HG02973 (cell line): Measurements from ENCODE around the gene ADCY5.

Experiments
- ATAC-seq: cut with Tn5 transposase; IDR thresholded peaks from one replicate; pipeline ENCODE4 v1.9.1; 2021; ENCODE audit warnings: moderate library complexity; ENCODE audit not compliant: unreplicated experiment

Gene ADCY5

DNA sequence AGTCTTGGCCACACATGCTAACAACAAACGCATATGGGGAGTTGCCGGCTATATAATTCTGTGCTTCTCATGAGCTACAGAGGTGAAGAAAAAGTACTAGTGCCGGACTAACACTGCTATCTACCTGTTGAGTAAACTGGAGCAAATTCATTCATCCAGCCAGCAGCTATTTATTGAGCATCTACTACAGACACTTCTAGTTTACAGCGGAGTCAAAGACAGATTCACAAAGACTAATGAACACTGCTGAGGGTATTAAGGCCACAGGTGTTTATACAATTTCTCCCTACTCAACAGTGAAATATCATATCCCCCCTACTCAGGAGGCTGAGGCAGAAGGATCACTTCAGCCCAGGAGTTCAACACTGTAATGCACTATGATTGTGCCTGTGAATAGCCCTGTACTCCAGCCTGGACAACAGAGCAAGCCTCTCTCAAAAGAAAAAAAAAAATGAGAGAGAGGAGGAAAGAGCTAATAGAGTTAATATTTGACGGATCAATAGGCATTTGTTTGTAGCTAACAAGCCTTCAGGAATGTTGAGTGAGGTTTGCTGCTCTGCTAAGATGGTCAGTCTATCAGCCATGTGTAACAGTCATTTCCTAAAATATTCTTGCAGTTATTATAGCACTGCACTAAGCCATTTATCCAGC, 17.8 kb downstream of the ADCY5 start:
- no peak for ATAC-seq

DNA sequence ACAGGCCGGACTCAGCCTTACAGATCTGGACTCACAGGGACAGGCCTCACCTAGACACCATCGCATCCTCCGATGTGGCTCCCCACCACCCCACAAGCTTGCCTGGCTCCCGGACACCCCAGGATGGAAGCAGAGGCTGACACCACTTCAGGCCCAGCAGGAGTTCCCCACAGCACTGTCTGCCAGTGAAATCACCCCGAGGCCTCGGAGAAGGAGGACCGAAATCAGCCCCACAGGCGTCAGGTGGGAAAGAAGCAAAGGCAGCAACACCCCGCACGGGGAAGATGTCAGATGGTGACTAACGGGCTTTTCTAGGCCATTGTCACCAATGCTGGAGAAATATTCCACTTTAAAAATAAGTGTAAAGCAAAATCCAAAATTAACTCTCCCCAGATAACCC, 18.6 kb downstream of the ADCY5 start:
- no peak for ATAC-seq

DNA sequence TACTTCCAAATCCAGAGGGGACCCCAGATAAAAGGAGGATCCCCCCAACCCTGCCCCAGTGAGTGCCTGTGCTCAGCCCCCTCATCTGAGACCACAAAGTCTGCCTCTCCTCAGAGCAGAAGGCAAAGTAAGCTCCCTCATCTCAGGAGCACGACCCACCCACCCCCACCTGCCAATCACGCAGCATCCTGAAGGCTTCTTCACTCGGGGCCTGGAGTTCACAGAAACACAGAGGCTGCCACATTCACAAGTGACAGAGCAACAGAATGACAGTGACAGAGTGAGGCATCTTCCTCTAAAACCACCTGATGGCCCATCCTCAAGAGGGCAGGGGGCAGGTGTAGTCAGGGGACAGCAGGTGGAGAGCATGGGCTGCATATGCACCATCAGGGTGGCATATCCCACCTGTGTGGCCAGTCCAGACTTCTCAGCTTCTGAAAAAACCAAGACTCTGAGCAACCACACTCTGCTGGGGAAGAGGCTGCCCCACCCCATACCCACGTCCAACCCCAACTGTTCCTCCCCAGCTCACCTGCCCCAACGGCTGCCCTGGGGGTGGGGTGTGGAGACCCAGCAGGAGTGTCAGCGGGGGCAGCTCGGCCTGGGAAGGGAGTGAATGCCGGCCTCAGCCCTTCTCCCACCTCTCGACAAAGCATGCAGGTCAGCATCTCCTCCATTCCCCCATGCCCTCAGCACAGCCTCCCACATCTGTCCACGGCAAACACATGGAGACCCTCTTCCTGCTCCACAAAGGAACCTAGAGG, 19.3 kb downstream of the ADCY5 start:
- no peak for ATAC-seq

DNA sequence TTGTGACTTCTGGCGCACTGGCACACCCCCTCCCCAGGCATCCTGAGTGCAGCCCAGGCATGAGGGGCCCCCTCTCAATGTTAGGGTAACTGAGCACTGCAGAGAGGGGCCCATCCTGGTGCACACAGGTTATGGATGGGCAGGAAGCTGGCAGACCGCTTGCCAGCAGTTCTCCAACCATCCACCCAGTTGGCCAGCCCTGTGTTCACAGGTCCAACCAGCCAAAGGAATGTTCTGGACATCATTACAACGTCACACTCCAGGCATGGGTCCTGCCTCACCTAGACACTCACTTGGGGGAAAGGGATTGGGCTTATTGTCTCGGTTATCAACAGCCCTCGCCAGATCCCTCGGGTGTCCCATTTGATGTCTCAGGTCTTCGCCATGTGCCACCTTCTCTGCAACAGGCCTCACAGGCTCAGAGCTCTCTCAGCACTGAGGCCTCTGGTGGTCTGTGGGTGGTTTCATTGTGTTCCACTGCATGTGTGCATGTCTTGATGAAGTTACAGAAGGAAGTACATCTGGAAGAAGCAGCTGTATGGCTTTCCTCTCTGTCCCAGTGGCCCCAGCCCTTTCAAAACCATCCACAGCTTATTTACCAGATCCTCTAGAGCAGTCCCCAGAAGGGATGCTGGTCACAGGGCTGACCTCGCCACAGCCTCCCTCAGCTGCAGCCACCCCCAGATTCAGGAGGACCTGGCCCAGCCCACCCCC, 23.7 kb downstream of the ADCY5 start:
- no peak for ATAC-seq

DNA sequence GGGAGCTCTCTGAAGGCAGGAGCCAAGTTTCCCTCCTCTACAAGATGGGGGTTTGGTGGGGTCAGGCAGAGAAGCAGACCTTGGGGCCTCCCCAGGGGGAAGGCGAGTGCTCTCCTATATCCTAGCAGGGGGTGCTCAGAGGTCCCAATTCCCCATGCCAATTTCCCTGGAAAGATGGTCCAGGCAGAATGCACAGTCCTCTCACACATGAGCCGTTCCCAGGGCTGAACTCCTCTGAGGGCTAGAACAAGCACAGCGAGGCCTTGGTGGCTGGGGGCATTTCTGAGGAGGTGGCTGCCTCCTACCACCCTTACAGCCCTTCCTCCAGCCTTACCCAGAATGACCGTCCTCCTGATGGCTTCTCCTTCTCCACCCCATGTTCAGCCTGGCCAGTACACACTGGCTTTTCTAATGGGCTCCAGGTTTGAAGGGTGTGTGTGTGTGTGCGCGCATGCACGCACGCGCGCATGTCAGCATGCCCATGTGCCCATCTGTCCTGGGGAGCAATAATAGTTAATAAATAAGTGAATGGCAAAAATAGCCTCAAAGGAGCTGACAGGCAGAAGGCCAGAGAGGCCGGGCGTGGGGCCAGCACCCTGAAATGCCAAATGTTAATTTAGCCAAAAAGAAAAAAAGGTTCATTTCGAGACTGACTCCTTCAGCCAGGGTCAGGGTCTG, 24.4 kb downstream of the ADCY5 start:
- no peak for ATAC-seq

DNA sequence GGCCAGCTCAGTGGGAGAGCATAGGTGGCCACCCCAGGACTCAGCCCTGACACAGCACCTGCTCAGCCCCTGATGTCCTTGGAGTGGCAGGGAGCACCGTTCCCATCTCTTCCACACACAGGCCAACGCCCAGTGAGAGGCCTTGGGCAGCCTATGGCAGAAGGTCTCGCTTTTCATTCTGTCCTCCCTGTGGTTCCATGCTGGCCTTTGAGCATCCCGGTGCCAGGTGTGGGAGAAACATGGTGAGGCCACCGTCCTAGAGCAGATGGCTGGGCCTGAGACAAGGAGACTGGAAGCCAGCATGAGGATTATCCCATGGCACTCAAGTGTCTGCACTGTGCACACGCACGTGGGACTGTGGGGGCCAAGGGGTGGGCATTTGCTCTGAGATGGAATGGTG, 25.1 kb downstream of the ADCY5 start:
- no peak for ATAC-seq

DNA sequence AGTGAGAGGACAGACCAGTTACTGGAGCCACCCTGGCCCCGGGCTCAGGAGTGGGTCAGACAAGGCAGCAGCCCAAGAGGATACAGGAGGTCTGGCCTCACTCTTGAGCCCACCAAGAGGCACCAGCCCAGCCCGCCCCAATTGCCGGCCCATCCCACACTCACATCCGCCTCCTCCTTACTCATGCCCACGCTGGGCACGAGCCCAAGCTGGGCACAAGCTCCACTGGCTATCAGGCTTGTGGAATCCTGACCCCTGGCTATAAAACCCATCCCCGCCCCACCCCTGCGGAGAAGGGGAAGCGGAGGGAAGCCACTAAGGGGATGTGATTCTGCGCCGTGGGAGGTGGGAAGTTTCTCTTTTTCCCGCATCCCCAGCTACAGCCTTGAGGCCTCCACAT, 25.9 kb downstream of the ADCY5 start:
- ATAC-seq: no peak

DNA sequence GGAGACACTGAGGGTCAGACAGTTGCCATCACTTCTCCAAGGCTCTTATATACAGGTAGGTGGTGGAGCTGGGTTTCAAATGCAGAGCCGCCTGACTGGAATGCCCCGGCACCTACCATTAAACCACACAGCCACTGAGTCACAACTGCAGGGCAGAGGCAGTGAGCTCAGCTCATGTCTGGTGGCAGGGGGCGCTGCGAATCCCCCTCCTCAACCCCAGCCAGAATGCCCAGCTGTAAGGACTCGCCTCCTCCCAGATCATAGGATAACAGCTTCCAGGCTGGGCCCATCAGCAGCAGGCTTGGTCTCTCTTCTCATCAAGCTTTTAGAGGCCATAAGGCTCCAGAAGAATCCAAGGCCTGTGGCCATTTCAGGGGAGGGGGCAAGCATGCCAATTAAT, 26.4 kb downstream of the ADCY5 start:
- ATAC-seq: no peak

DNA sequence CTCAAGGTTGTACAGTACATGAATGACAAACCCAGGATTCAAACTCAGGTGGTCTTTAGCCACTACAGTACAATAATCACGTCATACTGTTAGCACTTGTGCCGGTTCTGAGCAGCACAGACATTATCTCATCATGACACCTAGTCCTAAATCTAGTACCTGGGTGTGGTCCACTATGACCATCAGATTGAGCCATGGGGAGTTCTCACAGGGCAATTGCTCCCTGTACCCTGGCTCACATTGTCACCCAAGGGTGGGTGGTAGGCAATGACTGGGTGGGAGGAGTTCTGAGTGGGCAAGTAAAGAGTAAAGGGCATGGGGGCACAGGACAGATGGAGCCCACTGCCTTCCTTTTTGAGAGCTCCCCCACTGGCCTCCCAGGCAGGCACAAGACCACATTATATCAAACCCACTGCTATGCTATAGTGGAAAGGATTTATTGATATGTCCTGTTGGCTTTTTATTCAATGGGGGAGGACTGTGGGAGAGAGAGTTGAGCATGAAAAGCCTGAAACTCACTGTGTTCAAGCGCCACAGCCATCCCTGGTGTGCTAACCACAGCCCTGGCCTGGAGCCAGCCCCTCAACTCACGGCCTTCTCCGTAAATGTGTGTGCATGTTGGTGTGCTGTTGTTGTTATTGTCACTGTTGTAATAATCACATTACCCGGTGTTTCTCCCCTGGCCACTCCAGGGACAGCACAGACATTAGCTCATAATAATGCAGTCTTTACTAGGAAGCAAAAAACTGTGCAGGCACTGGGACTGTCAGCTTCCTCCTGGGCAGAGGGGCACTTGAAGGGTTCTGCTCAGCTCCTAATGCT, 27.3 kb downstream of the ADCY5 start:
- no peak for ATAC-seq

DNA sequence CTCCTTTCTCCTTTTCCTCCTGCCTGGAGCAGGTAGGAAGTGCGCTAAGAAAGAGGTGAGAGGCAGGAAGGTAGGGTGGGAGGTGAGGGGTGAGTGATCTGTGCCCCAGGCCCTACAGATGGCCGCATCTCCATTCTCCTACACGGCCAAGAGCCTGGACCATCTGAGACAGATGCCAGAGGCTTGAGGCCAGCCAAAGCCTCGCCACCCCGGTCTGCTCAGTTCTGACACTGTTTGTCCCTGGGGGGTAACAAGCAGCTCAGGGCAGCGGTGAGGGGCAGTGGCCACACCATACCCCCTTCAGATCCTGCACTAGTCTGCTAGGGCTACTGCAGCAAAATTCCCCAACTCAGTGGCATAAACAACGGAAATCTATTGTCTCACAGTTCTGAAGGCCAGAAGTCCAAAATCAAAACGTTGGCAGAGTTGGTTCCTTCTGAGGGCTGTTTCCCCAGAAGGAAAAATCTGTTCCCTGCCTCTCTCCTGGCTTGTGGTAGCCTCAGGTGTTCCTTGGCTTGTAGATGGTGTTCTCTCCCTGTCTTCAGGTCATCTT, 28.4 kb downstream of the ADCY5 start:
- ATAC-seq: no peak

DNA sequence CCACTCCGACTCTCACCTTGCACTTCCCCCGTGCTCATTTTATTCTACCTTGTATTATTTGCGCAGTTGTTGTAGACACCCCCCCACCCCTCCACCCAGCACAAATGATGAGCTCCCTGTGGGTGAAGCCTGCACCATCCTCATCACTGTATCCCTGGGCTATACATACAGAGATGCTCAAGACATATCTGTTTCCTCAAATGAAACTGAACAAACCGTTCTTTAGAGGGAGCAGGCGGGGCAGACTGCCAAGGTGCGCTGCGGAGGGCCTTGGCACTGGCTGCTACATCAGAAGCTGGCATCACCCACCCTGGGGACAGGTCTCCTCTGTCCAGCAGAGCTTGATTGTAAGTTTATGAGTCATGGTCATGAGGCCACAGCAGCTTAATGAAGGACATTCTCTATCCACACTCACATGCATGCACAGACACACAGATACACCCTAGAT, 29.0 kb downstream of the ADCY5 start:
- ATAC-seq: no peak

DNA sequence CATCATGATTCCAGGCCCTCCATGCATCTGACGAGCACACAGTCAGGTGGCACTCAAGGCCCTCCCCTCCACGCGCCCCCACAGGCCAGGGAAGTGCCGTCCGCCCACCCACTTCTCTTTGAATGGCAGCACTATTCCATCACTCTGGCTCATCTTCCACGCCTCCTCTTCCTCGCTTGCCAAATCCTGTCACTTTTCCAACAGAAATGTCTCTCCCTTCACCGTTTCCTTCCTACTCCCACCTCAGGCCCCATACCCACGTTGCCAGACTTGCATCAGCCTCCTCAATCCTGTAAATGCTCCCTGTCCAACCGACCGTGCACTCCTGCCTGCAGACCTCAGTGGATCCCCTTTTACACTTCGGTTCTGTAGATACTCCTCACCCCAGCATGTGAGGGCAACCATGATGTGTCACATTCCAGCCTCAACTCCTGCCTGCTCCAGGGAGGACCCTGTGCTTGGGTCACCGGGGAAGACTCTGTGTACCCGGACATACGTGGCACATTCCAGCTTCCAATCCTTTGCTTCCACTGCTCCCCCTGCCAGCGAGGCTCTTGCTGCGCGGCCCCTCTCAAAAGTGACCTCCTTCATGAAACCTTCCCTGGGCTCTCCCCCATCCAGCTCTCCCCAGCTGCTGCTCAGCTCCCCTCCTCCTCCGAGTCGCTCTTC, 29.6 kb downstream of the ADCY5 start:
- no peak for ATAC-seq

DNA sequence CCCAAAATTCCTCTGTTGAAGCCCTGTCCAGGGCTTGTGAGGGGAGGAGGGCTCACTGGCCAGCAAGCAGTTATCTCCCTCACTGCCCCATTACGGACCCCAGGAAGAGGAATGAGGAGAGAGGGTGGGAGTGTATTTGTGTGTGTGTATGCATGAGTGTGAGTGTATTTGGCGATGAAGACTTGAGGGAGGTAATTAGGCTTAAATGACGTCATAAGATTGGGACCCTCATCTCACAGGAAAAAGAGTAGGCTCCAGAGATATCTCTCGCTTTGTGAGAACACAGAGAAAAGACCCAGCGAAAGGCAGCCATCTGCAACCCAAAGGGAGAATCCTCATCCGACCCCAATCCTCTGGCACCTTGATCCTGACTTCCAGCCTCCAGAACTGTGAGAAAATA, 32.2 kb downstream of the ADCY5 start:
- no peak for ATAC-seq

DNA sequence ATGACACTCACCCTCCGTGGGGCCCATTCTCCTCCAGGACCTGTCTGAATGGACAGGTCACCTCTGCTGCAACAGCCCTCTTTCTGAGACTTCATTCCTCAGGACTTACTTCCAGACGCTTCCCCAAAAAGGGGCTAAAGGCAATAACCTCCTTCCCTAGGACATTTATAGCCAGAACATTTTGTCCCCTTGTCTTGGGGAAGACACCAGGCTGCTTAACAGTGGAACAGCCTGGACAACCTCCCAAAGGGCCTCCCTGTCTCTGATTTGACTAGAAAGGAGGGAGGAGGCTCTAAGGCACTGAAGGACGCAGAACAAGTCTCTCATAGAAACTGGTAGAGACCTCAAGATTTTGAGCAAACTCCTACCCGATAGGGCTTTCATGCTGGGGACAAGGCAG, 32.7 kb downstream of the ADCY5 start:
- ATAC-seq: no peak

DNA sequence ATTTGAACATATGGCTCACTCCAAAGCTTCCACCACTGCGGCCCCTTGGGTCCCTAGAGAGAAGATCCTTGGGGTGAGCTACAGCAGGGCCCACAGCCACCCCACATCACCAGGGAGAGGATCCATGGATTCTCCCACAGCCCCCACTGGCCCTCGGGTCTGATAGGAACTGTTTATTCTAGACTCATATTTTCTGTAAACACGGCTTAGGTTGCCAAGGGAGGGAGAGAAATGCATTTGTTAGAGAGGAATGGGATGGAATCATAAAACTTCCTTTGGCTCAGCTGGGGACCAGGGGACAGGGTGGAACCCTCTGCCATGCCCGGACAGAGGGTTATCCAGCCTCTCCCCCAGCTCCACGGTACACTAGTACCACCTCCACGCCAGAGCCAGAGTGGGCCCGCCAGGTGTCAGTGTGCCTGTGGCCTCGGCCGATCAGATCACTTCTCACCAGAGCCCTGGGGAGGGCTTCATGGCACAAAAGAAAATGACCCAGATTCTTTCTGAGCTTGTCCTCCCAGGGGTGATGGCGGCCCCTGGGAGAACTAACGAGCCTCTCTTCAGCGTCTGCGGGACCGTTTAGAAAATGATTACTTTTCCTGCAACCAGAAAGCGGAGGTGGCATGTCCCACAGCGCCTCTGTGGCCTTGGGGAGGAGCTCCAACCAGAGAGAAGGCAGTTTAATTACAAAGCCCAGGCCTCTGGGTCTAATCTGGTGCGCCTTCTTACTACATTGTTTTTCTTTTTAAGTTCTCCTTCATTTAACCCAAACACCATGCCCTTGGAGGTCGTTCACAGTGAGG, 33.7 kb downstream of the ADCY5 start:
- ATAC-seq: no peak

DNA sequence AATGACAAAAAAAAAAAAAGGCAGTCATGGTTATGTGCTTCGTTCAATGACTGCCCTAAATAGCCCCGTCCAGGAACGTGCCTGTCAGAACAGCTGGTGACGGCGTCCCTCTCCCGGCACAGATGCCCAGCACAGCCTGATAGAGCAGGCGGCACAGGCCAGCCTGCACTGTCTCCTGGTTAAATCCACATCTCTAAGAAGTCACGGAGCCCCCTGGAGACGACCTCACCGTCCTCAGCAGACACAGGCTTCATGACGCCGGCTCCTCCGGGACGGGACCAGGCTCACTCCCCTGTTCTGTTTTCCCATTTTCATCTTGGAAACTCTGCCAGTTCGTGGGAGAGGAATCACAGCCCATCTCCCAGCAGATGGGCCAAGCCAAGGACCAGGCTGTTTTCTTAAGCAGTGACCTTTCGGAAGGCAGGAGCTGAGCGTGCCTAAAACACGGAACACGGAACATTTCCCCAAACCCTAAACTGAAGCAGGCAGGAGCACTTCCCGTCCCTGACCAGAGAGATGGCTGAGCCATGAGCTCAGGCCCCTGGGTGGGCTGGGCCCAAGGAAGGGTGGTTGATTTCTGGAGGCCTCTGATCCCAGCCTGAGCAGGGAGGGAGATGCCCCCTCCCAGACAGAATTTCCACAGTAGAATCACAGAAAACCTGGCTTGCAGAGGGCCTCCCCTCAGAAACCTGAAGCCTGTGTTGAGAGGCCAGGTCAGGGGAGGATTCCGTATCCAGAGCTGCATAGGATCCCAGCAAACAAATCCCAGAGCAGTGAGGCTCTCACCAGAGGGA, 35.9 kb downstream of the ADCY5 start:
- ATAC-seq: no peak

DNA sequence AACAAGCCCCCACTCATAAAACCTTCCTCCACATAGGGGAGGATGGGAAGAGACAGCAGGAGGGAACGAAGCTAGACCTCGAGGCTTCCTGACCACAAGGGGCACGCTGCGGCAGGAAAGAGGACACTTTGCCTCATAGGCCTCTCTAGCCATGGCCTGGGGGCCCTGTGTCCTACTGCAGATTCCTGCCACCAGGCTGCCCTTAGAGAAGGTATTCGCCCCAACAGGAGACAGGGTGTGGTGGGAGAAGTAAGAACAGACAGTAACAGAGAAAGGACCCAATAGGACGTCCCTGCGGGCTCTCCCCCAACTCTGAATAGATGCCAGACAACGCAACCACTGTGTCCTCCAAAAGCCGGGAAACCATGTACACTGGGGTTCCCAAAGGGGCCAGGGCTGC, 36.8 kb downstream of the ADCY5 start:
- ATAC-seq: no peak

DNA sequence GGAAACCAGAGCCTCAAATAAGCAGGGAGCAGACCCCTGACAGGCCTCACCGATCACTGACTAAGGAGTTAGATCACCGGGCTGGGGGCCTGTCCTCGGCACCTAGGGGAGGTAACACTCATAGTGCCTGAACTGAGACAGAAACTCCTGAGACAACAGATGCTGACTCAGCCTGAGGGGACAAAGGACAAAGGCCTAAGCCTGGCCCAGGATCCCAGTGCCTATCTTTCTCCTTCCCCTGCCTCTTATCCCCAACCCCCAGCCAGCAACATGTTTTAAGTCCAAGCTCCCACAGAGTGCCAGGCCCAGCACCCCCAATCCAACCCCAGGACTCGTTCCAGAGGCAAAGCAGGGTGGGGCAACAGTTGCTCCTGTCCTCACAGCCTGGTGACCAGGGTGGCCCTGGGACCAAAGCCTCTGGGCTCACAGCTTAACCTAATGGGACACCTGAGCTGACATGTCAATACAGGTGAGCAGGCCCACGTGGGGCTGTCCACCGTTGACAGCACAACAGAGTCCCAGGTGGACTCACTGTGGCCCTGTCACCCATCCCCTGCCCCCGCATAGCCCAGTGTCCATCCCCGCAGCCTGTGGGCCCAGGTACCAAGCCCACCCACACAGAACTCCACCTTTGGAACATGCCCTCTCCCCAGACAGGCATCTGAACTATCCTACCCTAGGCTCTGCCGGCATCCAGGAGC, 37.4 kb downstream of the ADCY5 start:
- no peak for ATAC-seq
